ENCODE results near the gene KAZN.

KAZN gene

GRCh38 chr1:14786109-14786675 is 187.7 kb downstream of the KAZN start:
- TF ChIP-seq CTCF (IDR thresholded peaks at IDR 0.05; ENCODE audit: low read depth, low read length) = no peak
- no peak for DNase-seq (ENCODE audit: extremely low read depth, low read depth)

DNA sequence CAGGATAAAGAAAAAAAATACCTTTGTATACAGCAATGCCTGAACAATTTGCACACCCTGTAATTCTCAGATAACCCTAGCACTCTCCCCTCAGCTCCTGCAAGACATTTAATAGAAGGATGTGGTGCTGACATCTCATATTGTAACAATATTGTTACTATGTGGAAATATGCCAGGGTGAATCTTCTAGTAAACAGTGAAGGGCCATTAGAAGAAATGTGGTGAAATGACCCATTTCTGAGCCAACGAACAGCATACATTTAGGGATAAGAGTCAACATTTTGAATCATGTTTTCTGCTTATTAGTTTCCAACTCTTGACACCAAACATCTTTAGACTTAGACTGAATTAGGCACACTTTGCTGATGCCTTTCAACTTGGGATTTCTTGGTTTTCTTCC is 188.2 kb downstream of the KAZN start:
- DNase-seq (ENCODE audit: extremely low read depth, low read depth) = no peak
- TF ChIP-seq CTCF (IDR thresholded peaks at IDR 0.05; ENCODE audit: low read depth, low read length) = no peak

- no peak for DNase-seq (ENCODE audit: extremely low read depth, low read depth)
- TF ChIP-seq CTCF (IDR thresholded peaks at IDR 0.05; ENCODE audit: low read depth, low read length) = no peak
Observed at GRCh38 chr1:14787604-14788003, 189.1 kb downstream of the KAZN start.

DNA sequence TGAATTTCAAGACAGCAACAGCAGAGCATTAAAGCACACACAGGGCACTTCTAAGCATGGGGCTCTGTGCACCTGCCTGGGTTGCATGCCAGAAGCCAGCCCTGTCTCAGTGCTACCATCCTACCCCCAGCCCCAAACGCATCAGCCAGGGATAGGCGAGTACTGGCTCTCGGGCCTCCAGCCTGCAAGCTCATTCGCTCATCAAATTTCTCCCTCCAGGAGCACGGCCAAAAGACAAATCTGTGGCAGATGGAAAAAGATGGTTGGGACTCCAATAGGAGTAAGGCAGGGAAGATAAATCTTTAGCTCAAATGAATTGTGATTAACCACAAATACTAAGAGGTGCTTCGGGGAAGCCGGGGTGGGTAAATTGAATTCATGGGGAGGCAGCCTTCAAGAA is 189.6 kb downstream of the KAZN start:
- no peak for DNase-seq (ENCODE audit: extremely low read depth, low read depth)
- no peak for TF ChIP-seq CTCF (IDR thresholded peaks at IDR 0.05; ENCODE audit: low read depth, low read length)

- no peak for DNase-seq (ENCODE audit: extremely low read depth, low read depth)
- TF ChIP-seq CTCF (IDR thresholded peaks at IDR 0.05; ENCODE audit: low read depth, low read length) = no peak
Observed at GRCh38 chr1:14790982-14791381, 192.5 kb downstream of the KAZN start.

DNA sequence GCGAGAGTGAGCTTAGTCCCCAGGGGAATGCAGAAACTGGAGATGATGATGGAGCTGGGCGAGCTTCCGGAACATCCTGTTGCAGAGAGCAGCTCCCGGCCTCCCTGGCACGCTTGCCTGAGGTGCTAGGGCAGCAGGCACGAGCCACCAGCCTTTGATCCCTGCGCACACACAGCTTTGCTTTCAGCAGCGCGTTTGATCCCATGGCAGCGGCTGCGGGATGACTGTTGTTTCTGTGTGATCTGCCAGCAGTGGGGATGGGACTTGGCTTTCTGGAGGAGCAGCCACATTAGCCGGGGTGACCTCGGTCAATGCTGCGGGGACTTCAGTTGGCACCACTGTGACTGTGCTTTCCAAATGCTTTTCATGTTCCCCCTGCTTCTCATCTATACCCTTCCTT is 193.2 kb downstream of the KAZN start:
- no peak for TF ChIP-seq CTCF (IDR thresholded peaks at IDR 0.05; ENCODE audit: low read depth, low read length)
- no peak for DNase-seq (ENCODE audit: extremely low read depth, low read depth)

DNA sequence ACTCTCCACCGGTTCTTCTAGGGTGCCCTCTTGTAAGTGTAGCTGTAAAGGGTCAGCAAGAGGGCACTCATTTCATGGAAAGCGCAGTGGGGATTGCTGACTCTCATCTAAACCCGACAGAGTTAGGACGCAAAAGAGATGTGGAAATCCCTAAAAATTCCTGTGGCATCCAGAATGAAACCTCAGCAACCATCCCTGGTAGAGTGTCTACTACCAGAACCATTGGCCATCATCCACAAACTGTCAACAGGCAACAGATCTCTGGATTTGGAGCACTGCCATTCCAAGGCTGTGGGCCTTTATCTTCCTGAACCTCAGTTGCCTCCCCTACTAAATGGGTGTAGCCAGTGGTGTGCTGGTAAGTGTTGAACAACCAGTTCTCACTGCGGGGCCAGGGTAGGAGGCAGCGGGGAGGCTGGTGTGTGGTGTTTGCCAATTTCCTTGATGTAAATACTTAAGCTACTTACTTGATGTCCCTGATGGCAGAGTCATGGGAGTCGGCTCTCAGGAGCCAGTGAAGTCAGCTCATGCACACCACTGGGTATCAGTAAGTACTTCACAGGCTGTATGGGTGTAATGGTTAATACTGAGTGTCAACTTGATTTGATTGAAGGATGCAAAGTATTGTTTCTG is 195.8 kb downstream of the KAZN start:
- no peak for TF ChIP-seq CTCF (IDR thresholded peaks at IDR 0.05; ENCODE audit: low read depth, low read length)
- no peak for DNase-seq (ENCODE audit: extremely low read depth, low read depth)
